Measurements from ENCODE around the gene LRRC52.
"Not testable (repeated sequence)": the region's sequence is repeated elsewhere in the genome, so short reads cannot be mapped to it uniquely, and the experiment has no call there.

Gene LRRC52

GRCh38 chr1:165581926-165582325, 38.1 kb downstream of the LRRC52 start:
- DNase-seq: no peak

DNA sequence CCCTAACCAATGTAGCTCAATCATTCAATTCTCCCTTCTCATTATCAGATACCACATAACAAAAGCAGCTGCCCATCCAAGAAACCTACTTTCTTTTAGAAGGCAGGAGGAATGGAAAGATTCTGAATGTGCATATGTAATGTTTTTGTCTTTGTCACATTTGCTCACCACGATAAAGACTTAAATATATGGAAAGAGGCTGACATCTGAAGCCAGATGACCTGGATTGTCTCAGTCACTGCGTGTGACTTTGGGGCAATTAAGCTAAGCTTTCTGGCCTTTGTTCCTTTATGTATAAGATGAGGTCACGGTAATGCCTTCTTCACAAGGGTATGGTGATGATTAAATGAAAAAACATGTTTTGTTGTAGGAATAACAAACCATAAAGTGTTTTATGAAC, 42.6 kb downstream of the LRRC52 start:
- no peak for DNase-seq

- DNase-seq: not testable (repeated sequence)
Observed at GRCh38 chr1:165591391-165591790, 47.6 kb downstream of the LRRC52 start.

DNA sequence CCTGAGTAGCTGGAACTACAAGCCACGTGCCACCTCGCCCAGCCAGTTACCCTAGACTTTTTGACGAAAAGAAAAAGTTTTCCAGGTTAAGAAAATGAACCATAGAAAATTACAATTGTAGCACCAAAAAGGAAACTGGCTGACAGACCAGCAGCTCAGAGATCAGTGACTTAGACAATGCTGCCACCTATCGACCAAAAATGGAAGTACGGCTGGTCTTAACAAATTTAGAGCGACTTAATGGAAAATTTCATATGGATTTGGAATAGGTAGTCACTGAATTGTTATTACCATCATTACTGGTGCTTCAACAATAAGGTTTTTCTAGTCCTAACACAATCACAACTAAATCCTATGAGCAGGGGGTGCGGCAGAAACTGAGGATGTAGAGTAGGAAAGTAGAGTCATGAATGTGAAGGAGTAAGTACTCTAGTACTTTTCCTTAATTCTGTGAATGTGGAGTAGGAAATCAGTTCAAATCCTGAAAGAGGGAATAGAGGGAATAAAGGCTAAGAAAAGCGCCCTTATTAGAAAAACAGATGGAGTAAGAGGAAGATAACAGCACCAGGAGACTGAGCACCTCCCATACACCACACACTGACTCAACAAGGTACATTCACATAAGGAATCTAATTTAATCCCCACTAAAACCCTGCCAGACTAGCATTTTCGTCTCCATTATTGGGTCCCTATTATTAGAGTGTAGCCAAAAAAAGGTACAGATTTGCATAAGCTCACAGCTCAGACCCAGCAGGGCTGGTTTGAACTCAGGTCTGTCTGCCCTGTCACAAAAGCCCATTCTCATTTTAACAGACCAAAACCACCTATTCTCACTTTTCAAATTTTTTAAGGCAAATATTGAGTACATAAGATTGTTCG, 49.4 kb downstream of the LRRC52 start:
- peak; percentile 65 for DNase-seq

GRCh38 chr1:165595246-165595938, 51.6 kb downstream of the LRRC52 start:
- no peak for DNase-seq

DNA sequence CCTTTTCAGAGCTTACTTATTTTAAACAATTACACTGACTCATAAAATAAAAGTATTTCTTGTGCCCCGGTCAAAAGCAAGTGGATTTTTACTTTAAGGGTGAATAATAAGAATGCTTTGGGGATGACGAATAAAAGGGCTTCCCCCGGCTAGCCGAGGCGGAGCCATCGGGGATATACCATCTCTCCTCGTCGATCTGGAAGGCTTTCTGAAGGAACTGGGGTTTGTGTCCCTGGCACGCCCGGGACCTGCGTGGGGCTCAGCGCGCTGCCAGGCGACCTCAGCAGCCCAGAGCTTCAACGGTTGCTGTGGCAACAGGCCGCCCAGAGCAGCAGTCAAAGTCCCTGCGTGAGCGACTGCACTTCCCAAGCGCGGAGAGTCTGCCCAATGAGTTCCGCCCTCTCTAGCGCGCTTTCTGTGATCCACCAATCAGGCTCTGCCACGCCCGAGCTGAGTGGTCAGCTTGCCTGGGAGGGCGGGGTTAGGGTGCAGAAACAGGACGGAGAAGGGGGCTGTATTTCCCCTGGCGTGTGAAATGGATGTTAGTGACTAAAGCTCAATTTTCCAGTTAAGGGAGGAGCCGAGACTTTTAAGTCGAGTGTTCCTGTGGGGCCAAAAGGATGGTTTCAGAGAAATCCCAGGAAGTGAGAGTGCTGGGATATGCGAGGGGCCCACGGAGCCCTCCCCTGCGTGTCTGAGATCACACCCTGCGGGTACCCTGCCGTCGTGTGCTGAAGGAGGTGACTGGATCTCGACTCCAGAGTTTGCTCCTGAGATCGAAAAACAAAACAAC, 54.3 kb downstream of the LRRC52 start:
- peak; percentile 96 for DNase-seq

GRCh38 chr1:165598676-165599059, 54.9 kb downstream of the LRRC52 start:
- DNase-seq: no peak

DNA sequence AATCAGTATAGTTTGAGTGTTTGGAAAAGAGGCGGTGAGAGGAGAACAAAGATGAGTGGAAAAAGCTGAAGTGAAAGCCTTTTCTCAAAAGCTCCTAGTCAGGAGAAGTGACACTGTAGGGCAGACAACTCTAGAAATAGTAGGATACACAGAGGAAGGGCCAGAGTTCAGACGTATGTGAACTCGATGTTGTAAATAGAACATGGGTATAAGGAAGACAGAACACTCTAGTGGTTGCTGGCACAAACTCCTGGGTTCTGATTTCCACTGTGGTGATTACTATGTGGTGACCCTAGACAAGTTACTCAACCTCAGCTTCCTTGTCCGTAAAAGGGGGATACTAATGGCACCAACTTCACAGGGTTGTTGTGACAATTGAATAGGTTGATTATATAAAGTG, 57.0 kb downstream of the LRRC52 start:
- DNase-seq: peak; percentile 92

- no peak for DNase-seq
Observed at GRCh38 chr1:165603810-165604209, 60.0 kb downstream of the LRRC52 start.

GRCh38 chr1:165605246-165605645, 61.4 kb downstream of the LRRC52 start:
- no peak for DNase-seq

- DNase-seq: peak; percentile 67
Observed at GRCh38 chr1:165606676-165607075, 62.9 kb downstream of the LRRC52 start.

GRCh38 chr1:165610866-165611265, 67.1 kb downstream of the LRRC52 start:
- peak; percentile 16 for DNase-seq

GRCh38 chr1:165612062-165612461, 68.3 kb downstream of the LRRC52 start:
- no peak for DNase-seq
